WI38 (cell line): ENCODE results near the gene C10orf71.

ENCODE experiments used
- H3K4me3 ChIP-seq: 2 replicates; pipeline ENCODE4 v1.5.1; 2011; ENCODE audit warnings: low read depth, mild to moderate bottlenecking, control low read depth, low read length
- TF ChIP-seq, protein P1 (sequence below): IDR thresholded peaks from 2 replicates; pipeline ENCODE4 v1.5.1; 2012; ENCODE audit warnings: low read depth, mild to moderate bottlenecking, control low read depth, low read length

The C10orf71 gene

DNA sequence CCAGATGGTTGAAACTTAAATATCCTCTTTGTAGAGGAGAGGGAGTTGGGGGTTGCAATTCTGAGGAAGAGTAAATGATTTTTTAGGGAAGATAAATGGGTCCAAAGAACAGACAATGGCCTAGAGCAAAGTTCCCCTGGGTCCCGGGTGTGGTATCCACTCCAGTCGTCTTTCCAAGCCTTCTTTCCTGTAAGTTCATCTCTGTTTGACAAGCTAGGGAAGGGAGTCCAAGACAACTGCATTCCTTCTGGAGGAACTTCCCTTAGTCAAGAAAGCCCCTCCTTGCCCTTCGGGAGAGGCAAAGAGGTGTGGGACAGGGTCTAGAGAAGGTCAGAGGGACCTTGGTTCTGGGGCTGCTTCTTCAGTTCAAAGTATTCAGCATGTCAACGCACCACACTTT, 33.4 kb downstream of the C10orf71 start:
- TF ChIP-seq, protein P1, sequence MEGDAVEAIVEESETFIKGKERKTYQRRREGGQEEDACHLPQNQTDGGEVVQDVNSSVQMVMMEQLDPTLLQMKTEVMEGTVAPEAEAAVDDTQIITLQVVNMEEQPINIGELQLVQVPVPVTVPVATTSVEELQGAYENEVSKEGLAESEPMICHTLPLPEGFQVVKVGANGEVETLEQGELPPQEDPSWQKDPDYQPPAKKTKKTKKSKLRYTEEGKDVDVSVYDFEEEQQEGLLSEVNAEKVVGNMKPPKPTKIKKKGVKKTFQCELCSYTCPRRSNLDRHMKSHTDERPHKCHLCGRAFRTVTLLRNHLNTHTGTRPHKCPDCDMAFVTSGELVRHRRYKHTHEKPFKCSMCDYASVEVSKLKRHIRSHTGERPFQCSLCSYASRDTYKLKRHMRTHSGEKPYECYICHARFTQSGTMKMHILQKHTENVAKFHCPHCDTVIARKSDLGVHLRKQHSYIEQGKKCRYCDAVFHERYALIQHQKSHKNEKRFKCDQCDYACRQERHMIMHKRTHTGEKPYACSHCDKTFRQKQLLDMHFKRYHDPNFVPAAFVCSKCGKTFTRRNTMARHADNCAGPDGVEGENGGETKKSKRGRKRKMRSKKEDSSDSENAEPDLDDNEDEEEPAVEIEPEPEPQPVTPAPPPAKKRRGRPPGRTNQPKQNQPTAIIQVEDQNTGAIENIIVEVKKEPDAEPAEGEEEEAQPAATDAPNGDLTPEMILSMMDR, result no peak
- H3K4me3 ChIP-seq, result no peak overlapping the region

DNA sequence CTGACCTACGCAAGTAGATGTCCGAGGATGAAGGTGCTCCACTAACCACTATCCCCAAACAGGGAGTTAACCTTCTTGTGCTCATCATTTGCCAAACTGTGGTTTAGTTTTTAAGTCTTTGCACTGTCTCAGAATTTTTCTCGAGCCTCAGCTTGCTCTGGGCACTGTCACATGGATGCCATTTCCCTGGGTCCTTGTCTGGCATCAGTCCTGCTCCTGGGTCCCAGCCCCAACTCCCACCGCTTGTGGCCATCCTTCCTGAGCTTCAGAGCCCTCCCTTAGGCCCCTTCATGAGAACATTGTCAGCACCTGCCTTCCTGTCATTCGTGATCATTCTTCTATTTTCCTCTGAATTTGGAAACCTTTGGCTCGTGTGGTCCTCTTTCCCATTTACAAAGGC, 33.8 kb downstream of the C10orf71 start:
- no peak overlapping the region for H3K4me3 ChIP-seq
- TF ChIP-seq, protein P1, result no peak

DNA sequence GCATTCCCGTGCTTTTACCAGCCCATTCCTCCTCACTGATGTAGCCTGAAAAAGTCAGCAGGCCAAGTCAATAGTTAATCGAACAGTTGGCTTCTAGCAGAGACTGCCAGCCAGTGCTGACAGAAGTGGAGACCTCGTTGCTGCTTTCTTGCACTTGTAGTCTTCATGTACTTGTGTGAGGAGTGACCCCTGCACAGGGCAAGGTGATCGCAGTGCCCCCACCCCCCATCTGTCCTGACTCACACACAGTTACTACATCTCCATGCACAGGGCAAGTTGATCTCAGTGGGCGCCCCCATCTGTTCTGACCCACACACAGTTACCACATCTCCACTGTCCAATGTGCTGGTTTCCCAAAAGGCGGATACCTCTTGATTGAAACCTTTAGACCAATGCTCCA, 34.2 kb downstream of the C10orf71 start:
- TF ChIP-seq, protein P1, result no peak
- no peak overlapping the region for H3K4me3 ChIP-seq

DNA sequence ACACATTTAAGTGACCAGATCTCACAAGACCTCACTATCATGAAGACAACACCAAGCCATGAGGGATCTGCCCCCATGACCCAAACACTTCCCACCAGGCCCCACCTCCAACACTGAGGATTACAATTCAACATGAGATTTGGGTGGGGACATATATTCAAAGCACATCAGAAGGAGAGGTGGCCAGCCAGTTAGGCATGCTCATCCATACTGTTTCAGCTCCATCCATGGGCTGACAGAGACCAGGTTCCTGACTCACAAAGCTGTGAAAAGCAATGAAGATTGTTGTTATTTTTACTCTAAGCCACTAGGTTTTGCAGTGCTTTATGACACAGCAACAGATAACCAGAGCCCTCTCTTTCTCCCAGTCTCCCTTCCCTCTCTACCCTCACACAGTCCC, 36.0 kb downstream of the C10orf71 start:
- H3K4me3 ChIP-seq, result no peak overlapping the region
- TF ChIP-seq, protein P1, result no peak

DNA sequence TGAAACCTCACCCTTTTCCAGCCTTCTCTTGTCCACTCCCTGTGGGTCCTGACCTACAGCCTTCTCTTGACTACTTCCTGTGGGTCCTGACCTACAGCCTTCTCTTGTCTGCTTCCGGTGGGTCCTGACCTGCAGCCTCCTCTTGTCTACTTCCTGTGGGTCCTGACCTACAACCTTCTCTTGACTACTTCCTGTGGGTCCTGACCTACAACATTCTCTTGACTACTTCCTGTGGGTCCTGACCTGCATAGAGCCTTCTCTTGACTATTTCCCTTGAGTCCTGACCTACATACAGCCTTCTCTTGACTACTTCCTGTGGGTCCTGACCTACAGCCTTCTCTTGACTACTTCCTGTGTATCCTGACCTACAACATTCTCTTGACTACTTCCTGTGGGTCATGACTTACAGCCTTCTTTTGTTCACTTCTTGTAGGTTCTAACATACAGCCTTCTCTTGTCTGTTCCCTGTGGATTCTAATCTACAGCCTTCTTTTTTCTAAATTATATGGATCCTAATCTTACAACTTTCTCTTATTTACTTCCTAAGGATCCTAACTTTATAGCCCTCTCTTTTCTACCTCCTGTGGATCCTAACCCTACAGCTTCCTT, 36.5 kb downstream of the C10orf71 start:
- TF ChIP-seq, protein P1, result no peak
- no peak overlapping the region for H3K4me3 ChIP-seq

DNA sequence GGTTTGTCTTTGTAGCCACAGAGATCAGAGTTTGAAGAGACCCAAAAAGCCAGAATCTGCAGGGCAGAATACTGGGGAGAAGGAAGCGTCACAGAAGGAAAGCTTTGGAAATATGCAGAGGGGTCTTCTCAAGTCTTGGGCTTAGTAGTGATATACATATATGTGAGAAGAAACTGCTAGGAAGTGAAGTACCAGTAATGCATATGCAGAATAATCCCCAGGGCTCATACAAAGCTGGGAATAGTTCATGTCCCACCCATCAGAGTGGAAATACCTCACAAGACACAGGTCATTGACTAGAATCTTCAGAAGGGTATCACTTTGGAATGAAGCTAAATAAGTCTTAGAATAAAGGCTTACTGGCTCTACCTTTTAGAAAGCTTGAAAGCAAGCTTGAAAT, 39.6 kb downstream of the C10orf71 start:
- TF ChIP-seq, protein P1, result no peak
- no peak overlapping the region for H3K4me3 ChIP-seq

DNA sequence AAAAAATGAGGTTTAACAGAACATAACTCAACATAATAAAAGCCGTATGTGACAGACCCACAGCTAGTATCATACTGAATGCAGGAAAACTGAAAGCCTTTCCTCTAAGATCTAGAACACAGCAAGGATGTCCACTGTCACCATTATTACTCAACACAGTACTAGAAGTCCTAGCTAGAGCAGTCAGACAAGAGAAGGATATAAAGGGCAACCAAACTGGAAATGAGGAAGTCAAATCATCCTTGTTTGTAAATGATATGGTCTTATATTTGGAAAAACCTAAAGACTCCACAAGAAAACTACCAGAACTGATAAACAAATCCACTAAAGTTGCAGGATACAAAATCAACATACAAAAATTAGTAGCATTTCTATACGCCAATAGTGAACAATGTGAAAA, 45.9 kb downstream of the C10orf71 start:
- TF ChIP-seq, protein P1, result no peak
- no peak overlapping the region for H3K4me3 ChIP-seq
